ENCODE data around the gene DLG2.

The DLG2 gene

DNA sequence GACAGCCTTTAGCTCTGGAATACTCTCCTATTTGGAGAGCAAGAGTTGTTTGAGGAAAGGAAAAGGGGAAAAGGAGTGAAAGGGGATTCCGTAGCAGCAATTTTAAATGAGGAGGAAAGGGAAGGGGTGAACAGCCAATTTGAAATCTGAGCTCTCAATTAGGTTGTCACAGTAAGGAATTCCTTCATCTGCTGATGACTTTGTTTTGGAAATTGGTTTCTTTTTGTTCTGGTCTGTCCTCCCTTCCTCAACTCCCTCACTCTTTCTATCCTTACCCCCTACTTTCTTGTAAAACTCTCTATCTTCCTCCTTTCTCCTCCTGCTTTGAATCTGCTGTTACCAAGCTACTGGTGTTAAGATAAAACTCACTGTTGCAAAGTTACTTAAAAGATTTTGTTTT, 1155.6 kb downstream of the DLG2 start:
- no peak for DNase-seq (ENCODE audit: low read depth)
- TF ChIP-seq CTCF (IDR thresholded peaks at IDR 0.05; ENCODE audit: low read length, missing control alignments): no peak
- H3K4me3 ChIP-seq (replicated peaks; ENCODE audit: low read depth, low read length): no peak overlapping the region

DNA sequence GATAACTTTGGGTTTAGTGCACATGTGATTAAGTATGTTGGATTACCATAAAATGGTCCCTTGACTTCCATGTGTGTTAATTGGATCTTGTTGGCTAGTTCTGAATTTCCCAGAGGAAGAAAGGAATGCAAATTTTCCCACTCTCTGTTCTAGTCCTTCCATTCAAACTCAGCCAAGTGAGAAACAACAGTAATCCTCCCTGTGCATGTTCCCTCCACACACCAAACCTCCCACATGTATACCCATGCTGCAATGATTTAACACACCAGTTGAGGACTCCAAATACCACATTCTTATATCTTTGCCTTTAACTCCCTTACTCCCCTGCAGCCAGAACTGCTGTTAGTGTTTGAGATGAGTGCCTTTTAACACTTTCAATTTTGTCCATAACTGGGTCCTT, 1158.9 kb downstream of the DLG2 start:
- TF ChIP-seq CTCF (IDR thresholded peaks at IDR 0.05; ENCODE audit: low read length, missing control alignments): no peak
- H3K4me3 ChIP-seq (replicated peaks; ENCODE audit: low read depth, low read length): no peak overlapping the region

GRCh38 chr11:84465040-84465439, 1162.1 kb downstream of the DLG2 start:
- no peak overlapping the region for H3K4me3 ChIP-seq (replicated peaks; ENCODE audit: low read depth, low read length)
- TF ChIP-seq CTCF (IDR thresholded peaks at IDR 0.05; ENCODE audit: low read length, missing control alignments): no peak
- peak; percentile 10 for DNase-seq (ENCODE audit: low read depth)

More for the DNA sequence above, 1158.9 kb downstream of the DLG2 start:
- DNase-seq (ENCODE audit: low read depth): peak; percentile 16

- no peak for TF ChIP-seq CTCF (IDR thresholded peaks at IDR 0.05; ENCODE audit: low read length, missing control alignments)
- DNase-seq (ENCODE audit: low read depth): no peak
- H3K4me3 ChIP-seq (replicated peaks; ENCODE audit: low read depth, low read length): no peak overlapping the region
These were observed 1171.5 kb downstream of the DLG2 start for GRCh38 chr11:84455691-84456090.

GRCh38 chr11:84452211-84452610, 1174.9 kb downstream of the DLG2 start:
- TF ChIP-seq CTCF (IDR thresholded peaks at IDR 0.05; ENCODE audit: low read length, missing control alignments): no peak
- H3K4me3 ChIP-seq (replicated peaks; ENCODE audit: low read depth, low read length): no peak overlapping the region
- no peak for DNase-seq (ENCODE audit: low read depth)

GRCh38 chr11:84438565-84438964, 1188.6 kb downstream of the DLG2 start:
- no peak for DNase-seq (ENCODE audit: low read depth)
- no peak for TF ChIP-seq CTCF (IDR thresholded peaks at IDR 0.05; ENCODE audit: low read length, missing control alignments)
- H3K4me3 ChIP-seq (replicated peaks; ENCODE audit: low read depth, low read length): no peak overlapping the region

DNA sequence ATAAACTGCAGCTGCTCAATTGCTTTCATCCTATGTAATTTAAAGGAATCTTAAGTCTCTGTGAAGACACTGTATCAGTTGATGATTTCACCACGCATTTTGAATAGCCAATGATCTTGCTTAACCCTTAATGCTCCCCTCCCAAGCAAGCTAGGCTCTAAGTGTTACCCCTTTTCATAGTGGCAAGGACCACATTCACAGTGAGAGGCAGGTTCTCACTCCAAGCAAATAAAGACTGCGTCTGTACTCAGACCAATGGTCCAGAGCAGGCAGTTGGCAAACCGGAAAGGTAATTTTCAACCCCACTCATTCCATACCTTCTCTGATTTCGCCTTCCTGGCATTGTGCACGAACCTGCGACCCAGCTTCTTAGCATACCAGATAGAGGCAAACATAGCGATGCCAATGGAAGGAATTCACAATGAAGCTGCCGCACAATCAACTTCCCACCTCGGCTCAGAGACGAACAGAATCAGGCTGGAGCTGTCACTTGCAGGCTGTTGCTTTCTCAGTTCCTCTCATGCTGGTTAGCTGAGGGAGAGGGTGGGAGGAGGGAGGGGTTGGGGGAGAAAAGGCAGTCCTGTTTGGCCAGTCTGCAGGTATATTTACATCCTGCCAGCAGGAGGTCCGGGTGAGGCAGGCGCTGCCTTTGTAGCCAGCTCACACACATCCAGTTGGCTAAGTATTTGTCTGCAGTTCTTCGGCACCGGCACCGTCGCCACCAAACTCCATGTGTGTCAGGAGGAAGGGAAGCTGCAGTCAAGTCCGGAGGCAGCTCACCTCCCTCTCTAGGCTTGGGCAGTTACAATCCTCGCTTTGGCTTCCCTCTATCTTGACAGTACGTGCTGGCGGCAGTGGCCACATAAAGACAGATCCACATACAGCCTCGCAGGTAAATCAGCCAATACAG, 1189.8 kb downstream of the DLG2 start:
- H3K4me3 ChIP-seq (replicated peaks; ENCODE audit: low read depth, low read length): no peak overlapping the region
- TF ChIP-seq CTCF (IDR thresholded peaks at IDR 0.05; ENCODE audit: low read length, missing control alignments): no peak
- DNase-seq (ENCODE audit: low read depth): no peak
